NCI-H446 treated with DMSO at 0.1 percent for 48 hours (cell line): ENCODE data around the gene CCDC85A.

ENCODE experiments used
- DNase-seq: peaks from one replicate; lab custom pipeline; 2025; lab: John Stamatoyannopoulos, UW

The CCDC85A gene

DNA sequence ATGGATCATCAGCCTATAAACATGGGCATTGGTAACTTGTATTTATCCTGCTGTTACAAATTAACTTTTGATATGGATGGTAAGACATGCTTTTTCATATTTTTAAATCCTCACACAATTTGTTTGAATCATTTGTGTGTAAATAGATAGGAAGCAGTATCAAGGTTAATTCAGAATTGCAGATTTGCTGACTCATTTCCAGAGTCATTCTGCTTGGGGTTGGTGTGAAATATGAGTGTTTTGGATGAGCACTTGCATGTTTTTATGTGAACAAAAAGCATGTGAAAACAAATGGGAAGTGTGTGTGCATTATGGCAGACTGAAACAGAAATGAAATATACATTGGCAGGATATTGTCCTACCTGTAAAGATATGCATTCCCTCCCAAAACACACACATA, 11.8 kb downstream of the CCDC85A start:
- DNase-seq = no peak

- DNase-seq = no peak
Measured at GRCh38 chr2:56197816-56198215, 14.0 kb downstream of the CCDC85A start.

- DNase-seq = no peak
Measured at GRCh38 chr2:56198936-56199335, 15.1 kb downstream of the CCDC85A start.

GRCh38 chr2:56199492-56199891, 15.7 kb downstream of the CCDC85A start:
- DNase-seq = no peak

DNA sequence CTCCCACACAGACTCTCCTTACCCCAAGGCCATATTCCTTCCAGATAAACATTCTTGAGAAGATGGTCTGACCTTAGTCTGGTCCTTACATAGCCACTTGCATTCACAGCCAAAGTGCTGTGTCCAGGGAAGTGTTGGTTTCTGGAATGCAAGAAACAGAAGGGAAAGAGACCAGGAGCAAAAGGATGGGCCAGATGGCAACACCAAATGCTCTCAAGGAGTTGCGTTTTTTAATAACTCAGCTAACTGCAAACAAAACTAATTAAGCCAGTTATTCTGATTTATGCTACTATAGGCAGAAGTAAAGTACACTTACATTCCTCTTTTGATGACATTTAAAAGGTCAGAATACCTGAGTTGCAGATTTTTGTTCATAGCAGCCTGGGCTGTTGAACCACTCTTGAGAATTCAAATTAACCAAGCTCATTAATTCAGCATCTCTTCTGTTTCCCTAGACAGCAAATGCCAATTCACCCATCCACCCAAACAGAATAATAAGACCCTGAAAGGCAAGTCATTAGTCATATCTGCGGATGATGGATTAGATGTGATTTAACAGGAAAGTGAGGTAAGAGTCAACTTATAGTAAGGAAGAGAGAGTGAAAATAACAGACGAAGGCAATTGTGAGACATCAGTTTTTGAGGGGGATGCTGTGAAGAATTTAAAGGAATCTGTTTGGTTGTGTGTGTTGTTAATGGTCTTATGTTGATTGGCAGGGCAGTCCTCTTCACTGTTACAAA, 18.8 kb downstream of the CCDC85A start:
- DNase-seq = peak; percentile 67

GRCh38 chr2:56204556-56204955, 20.8 kb downstream of the CCDC85A start:
- DNase-seq = no peak

GRCh38 chr2:56206250-56206649, 22.5 kb downstream of the CCDC85A start:
- DNase-seq = no peak

DNA sequence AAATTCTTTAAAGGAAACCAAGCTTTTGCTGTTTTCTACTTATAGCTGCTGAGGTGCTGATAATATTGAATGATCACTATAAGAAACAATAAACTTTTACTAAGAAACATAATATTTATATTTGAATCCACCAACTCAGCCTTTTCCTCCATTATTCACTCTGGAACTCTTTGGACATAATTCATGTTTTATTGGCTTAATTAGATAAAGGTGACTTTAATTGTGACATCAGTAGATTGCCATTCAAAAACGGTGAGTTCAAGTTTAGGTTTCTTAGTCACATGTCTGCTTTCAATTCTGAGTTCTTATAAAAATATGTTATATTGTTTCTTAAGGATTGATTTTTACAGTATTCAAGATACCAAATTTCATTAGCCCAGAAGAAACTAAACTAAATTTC, 24.0 kb downstream of the CCDC85A start:
- no peak for DNase-seq

GRCh38 chr2:56208380-56208779, 24.6 kb downstream of the CCDC85A start:
- no peak for DNase-seq

GRCh38 chr2:56209701-56210100, 25.9 kb downstream of the CCDC85A start:
- DNase-seq = no peak

- DNase-seq = no peak
Measured at GRCh38 chr2:56210291-56210690, 26.5 kb downstream of the CCDC85A start.

GRCh38 chr2:56211048-56211447, 27.3 kb downstream of the CCDC85A start:
- DNase-seq = no peak

- DNase-seq = no peak
Measured at GRCh38 chr2:56215911-56216310, 32.1 kb downstream of the CCDC85A start.

- DNase-seq = no peak
Measured at GRCh38 chr2:56217106-56217505, 33.3 kb downstream of the CCDC85A start.

- peak; percentile 15 for DNase-seq
Measured at GRCh38 chr2:56222481-56222880, 38.7 kb downstream of the CCDC85A start.

- no peak for DNase-seq
Measured at GRCh38 chr2:56224316-56224715, 40.5 kb downstream of the CCDC85A start.

DNA sequence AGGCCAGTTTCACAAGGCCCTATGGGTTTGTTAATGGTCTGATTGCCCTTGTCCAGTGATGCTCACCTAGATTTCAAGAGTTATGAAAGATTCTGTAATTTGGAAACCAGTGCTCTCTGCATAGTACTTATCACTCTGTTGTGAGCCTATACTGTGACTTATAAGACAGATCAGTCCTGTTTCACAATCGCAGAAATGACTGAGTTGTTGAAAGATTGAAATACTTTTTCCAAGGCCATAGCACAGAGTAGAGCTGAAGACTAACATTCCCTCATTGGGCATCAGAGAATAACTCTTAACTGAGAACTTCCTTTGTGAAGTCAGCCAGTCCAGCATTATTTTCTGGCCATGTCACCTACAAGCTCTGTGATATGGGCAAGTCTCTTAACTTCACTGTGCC, 44.0 kb downstream of the CCDC85A start:
- no peak for DNase-seq

DNA sequence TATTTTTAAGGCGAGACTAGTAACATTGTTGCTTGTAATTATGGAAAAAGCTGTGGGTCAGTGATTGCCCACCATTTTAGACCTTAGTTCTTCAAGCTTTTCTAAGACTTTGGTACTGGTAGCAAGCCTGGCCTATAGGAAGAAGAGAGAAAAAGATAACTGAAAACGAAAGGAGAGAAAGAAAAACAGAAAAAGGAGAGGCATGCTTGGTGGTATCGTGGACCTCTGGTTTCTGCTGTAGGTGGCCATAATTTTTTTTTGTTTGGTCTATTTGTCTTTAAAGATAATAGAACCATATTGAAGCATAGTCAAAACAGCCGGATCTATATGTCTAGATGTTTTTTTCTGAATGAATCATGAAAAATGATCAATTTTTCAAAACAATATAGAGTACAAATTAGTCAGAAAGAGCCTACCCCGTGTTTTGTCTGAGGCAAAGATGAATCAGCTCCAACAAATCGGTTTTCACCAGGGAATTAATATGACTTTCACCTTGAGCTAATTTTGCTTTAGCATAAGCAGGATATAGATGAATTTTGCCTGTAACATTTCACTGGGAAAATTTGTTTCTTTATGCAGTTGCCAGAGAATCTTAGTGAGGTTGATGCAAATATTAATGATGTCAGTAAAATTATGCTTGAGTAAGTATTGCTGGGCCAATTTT, 45.7 kb downstream of the CCDC85A start:
- DNase-seq = no peak

DNA sequence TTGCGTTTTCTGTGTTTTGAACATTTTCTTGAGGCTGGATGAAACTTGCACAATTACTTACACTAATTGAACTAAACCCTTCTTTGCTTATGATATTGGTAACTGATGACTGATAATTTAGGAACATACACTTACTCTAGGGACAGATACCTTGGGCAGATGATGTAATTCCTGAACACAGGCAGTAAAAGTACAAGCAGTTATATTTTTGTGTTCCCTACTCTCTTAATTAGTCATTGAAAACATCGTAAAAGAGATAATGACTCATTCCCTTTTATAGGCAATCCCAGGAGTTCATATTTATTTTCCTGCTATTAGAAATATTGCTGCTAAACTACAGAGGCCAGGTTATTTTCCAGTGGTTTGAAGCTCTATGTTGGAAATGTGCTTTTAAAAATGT, 46.4 kb downstream of the CCDC85A start:
- no peak for DNase-seq

DNA sequence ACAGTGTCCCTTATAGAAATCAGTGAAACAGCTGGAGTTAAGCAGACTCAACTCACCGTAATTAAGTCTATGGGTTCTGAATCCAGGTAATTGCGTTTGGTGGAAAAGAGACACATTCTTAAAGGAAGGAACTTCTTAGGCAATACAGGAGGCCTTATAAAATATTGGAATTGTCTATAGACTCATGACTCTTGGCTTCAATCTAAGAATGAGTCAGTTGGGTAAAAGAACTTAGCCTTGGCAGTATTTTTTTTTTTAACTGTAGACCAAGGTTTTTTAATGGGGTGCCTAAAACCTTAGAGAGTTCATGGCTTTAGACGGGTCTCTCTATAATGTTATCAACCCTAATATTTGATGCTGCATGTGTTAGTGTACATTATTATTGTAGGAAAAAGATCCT, 47.6 kb downstream of the CCDC85A start:
- DNase-seq = no peak

DNA sequence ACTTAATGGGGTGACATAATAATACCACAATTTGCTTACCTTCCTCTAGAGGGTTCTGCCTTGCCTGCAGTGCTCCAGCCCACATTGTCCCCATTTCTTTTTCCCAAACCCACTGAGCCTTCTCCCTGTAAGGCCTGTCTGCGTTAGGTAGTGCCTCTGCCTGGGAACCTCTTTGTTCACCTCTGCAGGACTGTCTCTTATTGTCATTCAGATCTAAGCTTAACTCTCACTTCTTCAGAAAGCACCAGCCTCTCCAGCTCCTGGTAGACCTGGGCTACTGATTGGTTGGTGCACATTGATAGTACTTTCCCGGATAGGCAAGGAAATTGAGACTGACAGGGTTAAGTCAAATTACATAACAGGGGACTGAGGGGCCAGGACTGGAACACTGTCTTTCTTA, 49.1 kb downstream of the CCDC85A start:
- DNase-seq = no peak

DNA sequence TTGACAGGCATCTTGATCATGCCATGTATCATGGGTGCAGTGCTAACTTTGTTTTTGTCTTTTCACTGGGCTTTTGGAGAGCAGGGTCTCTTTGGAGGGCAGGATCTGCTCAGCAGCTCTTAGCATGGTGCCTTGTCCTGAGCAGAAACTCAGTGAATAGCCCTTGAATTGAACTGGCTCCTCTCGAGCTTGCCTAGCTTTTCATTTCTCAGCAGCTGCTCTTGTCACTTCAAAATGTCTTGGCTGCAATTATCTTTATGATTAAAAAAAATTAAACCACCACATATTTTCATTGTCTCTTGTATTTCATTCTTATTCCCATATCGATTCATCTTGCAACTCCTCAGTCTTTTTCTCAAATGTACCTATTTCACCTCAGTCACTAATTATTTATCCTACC, 50.5 kb downstream of the CCDC85A start:
- DNase-seq = no peak

- DNase-seq = no peak
Measured at GRCh38 chr2:56239030-56239429, 55.2 kb downstream of the CCDC85A start.

- peak; percentile 47 for DNase-seq
Measured at GRCh38 chr2:56239437-56239836, 55.6 kb downstream of the CCDC85A start.
